ENCODE results near the gene ANKRD65.
A peak's percentile ranks its signal among the peaks of the same experiment; 100 is the strongest.

ANKRD65 gene

GRCh38 chr1:1437033-1437903, 16.2 kb upstream of the ANKRD65 start:
- Histone ChIP-seq H3K4me1 (ENCODE audit: insufficient read depth, low read length) (peaks cover 18% of the 10 kb centered on the region), H3K9ac (ENCODE audit: low read depth, low read length) (no peak overlapping the region), H3K36me3 (ENCODE audit: insufficient read depth, low read length) (no peaks in the 10 kb centered on the region), H3K9me3 (ENCODE audit: control insufficient read depth, insufficient read depth, low read length) (no peaks in the 10 kb centered on the region)

- Histone ChIP-seq H3K9ac (ENCODE audit: low read depth, low read length) (peak overlapping the region; percentile 48; the same call in 1 of the 2 replicates), H3K36me3 (ENCODE audit: insufficient read depth, low read length) (no peaks in the 10 kb centered on the region), H3K4me1 (ENCODE audit: insufficient read depth, low read length) (peaks cover 22% of the 10 kb centered on the region), H3K9me3 (ENCODE audit: control insufficient read depth, insufficient read depth, low read length) (no peaks in the 10 kb centered on the region)
Observed at GRCh38 chr1:1436630-1437032, 15.6 kb upstream of the ANKRD65 start.

GRCh38 chr1:1435911-1436629, 15.0 kb upstream of the ANKRD65 start:
- Histone ChIP-seq H3K9ac (ENCODE audit: low read depth, low read length) (peak overlapping the region; percentile 48; the same call in 1 of the 2 replicates), H3K9me3 (ENCODE audit: control insufficient read depth, insufficient read depth, low read length) (no peaks in the 10 kb centered on the region), H3K4me1 (ENCODE audit: insufficient read depth, low read length) (peaks cover 24% of the 10 kb centered on the region), H3K36me3 (ENCODE audit: insufficient read depth, low read length) (no peaks in the 10 kb centered on the region)

- Histone ChIP-seq H3K9me3 (ENCODE audit: control insufficient read depth, insufficient read depth, low read length) (no peaks in the 10 kb centered on the region), H3K4me1 (ENCODE audit: insufficient read depth, low read length) (peaks cover 24% of the 10 kb centered on the region), H3K36me3 (ENCODE audit: insufficient read depth, low read length) (no peaks in the 10 kb centered on the region), H3K9ac (ENCODE audit: low read depth, low read length) (peak within 1 kb of the TSS; percentile 48)
Observed at GRCh38 chr1:1435106-1435903, 14.2 kb upstream of the ANKRD65 start, which contains the start of gene VWA1. Gene VWA1, plus strand, starts transcription at chr1:1435690. Its CDS starts 59 bp downstream, at chr1:1435749.

GRCh38 chr1:1434824-1435105, 13.7 kb upstream of the ANKRD65 start:
- Histone ChIP-seq H3K36me3 (ENCODE audit: insufficient read depth, low read length) (no peaks in the 10 kb centered on the region), H3K9ac (ENCODE audit: low read depth, low read length) (peak overlapping the region; percentile 48), H3K9me3 (ENCODE audit: control insufficient read depth, insufficient read depth, low read length) (no peaks in the 10 kb centered on the region), H3K4me1 (ENCODE audit: insufficient read depth, low read length) (peaks cover 24% of the 10 kb centered on the region)

- Histone ChIP-seq H3K9me3 (ENCODE audit: control insufficient read depth, insufficient read depth, low read length) (no peaks in the 10 kb centered on the region), H3K36me3 (ENCODE audit: insufficient read depth, low read length) (no peaks in the 10 kb centered on the region), H3K9ac (ENCODE audit: low read depth, low read length) (peak overlapping the region; percentile 48), H3K4me1 (ENCODE audit: insufficient read depth, low read length) (peaks cover 24% of the 10 kb centered on the region)
Observed at GRCh38 chr1:1434131-1434823, 13.2 kb upstream of the ANKRD65 start.

GRCh38 chr1:1433804-1434130, 12.7 kb upstream of the ANKRD65 start:
- Histone ChIP-seq H3K36me3 (ENCODE audit: insufficient read depth, low read length) (no peaks in the 10 kb centered on the region), H3K9me3 (ENCODE audit: control insufficient read depth, insufficient read depth, low read length) (no peaks in the 10 kb centered on the region), H3K4me1 (ENCODE audit: insufficient read depth, low read length) (peaks cover 24% of the 10 kb centered on the region), H3K9ac (ENCODE audit: low read depth, low read length) (peak overlapping the region; percentile 48)

GRCh38 chr1:1432951-1433803, 12.1 kb upstream of the ANKRD65 start:
- Histone ChIP-seq H3K9ac (ENCODE audit: low read depth, low read length) (peak overlapping the region; percentile 48), H3K36me3 (ENCODE audit: insufficient read depth, low read length) (no peaks in the 10 kb centered on the region), H3K9me3 (ENCODE audit: control insufficient read depth, insufficient read depth, low read length) (no peaks in the 10 kb centered on the region), H3K4me1 (ENCODE audit: insufficient read depth, low read length) (peaks cover 24% of the 10 kb centered on the region)

- no peaks in the 10 kb centered on the region for H3K9me3 ChIP-seq (ENCODE audit: control insufficient read depth, insufficient read depth, low read length)
- peaks cover 24% of the 10 kb centered on the region for H3K4me1 ChIP-seq (ENCODE audit: insufficient read depth, low read length)
- no peaks in the 10 kb centered on the region for H3K36me3 ChIP-seq (ENCODE audit: insufficient read depth, low read length)
- H3K9ac ChIP-seq (ENCODE audit: low read depth, low read length) = no peak overlapping the region; the same call in 1 of the 2 replicates
Observed at GRCh38 chr1:1432274-1432950, 11.3 kb upstream of the ANKRD65 start.

- Histone ChIP-seq H3K4me1 (ENCODE audit: insufficient read depth, low read length) (peaks cover 24% of the 10 kb centered on the region), H3K9me3 (ENCODE audit: control insufficient read depth, insufficient read depth, low read length) (no peaks in the 10 kb centered on the region), H3K9ac (ENCODE audit: low read depth, low read length) (no peak overlapping the region; the same call in 1 of the 2 replicates), H3K36me3 (ENCODE audit: insufficient read depth, low read length) (no peaks in the 10 kb centered on the region)
Observed at GRCh38 chr1:1431845-1432273, 10.8 kb upstream of the ANKRD65 start.

GRCh38 chr1:1430992-1431844, 10.1 kb upstream of the ANKRD65 start:
- no peaks in the 10 kb centered on the region for H3K36me3 ChIP-seq (ENCODE audit: insufficient read depth, low read length)
- no peak overlapping the region for H3K9ac ChIP-seq (ENCODE audit: low read depth, low read length)
- peaks cover 24% of the 10 kb centered on the region for H3K4me1 ChIP-seq (ENCODE audit: insufficient read depth, low read length)
- no peaks in the 10 kb centered on the region for H3K9me3 ChIP-seq (ENCODE audit: control insufficient read depth, insufficient read depth, low read length)
